Measurements from ENCODE around the gene PPTC7. TPM values are rescaled to one million over a fixed set of nuclear protein-coding genes. Genes with fewer than 3 reads are reported as not detected.

Gene PPTC7
- total and polyA plus RNA-seq, 2 of the 13 experiments (the other 11 are each of a cell fraction or from before 2014, with no cell fraction given), result 4.8 to 12.3 TPM

- 0 out of 2 replicates have a peak, but pooled peaks have one; percentile 64 for TF ChIP-seq ZNF512B (CRISPR knock-in tag; IDR thresholded peaks at IDR 0.05; ENCODE audit: borderline replicate concordance)
- TF ChIP-seq ZNF556 (CRISPR knock-in tag; IDR thresholded peaks at IDR 0.05; ENCODE audit: borderline replicate concordance), result peak; percentile 91
- peak; percentile 98 for TF ChIP-seq ZNF883 (CRISPR knock-in tag; IDR thresholded peaks at IDR 0.05; ENCODE audit: not compliant biosample characterization)
- TF ChIP-seq ZXDC (CRISPR knock-in tag; IDR thresholded peaks at IDR 0.05), result peak; percentile 97; the same call in 1 of the 2 replicates
- TF ChIP-seq, protein P1, sequence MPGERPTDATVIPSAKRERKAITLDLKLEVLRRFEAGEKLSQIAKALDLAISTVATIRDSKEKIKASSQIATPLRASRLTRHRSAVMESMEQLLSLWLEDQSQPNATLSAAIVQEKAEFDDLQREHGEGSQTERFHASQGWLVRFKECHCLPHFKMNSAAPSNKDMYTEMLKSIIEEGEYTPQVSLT (CRISPR knock-in tag; IDR thresholded peaks at IDR 0.05; ENCODE audit: borderline replicate concordance, low read depth), result no peak
- TF ChIP-seq, protein P2, sequence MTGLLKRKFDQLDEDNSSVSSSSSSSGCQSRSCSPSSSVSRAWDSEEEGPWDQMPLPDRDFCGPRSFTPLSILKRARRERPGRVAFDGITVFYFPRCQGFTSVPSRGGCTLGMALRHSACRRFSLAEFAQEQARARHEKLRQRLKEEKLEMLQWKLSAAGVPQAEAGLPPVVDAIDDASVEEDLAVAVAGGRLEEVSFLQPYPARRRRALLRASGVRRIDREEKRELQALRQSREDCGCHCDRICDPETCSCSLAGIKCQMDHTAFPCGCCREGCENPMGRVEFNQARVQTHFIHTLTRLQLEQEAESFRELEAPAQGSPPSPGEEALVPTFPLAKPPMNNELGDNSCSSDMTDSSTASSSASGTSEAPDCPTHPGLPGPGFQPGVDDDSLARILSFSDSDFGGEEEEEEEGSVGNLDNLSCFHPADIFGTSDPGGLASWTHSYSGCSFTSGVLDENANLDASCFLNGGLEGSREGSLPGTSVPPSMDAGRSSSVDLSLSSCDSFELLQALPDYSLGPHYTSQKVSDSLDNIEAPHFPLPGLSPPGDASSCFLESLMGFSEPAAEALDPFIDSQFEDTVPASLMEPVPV (CRISPR knock-in tag; IDR thresholded peaks at IDR 0.05), result peak; percentile 99
- TF ChIP-seq HNRNPK (IDR thresholded peaks at IDR 0.05; ENCODE audit: low read depth, low read length, poor library complexity, severe bottlenecking), result no peak
- 0 out of 2 replicates have a peak, but pooled peaks have one; percentile 62 for TF ChIP-seq ZNF530 (CRISPR knock-in tag; IDR thresholded peaks at IDR 0.05; ENCODE audit: low read depth)
- TF ChIP-seq, protein P3, sequence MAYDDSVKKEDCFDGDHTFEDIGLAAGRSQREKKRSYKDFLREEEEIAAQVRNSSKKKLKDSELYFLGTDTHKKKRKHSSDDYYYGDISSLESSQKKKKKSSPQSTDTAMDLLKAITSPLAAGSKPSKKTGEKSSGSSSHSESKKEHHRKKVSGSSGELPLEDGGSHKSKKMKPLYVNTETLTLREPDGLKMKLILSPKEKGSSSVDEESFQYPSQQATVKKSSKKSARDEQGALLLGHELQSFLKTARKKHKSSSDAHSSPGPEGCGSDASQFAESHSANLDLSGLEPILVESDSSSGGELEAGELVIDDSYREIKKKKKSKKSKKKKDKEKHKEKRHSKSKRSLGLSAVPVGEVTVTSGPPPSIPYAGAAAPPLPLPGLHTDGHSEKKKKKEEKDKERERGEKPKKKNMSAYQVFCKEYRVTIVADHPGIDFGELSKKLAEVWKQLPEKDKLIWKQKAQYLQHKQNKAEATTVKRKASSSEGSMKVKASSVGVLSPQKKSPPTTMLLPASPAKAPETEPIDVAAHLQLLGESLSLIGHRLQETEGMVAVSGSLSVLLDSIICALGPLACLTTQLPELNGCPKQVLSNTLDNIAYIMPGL (CRISPR knock-in tag; IDR thresholded peaks at IDR 0.05; ENCODE audit: borderline replicate concordance in 1 of 2, low read depth in 1 of 2), result peak; percentile 72 to 93; a peak in 3 of 4 replicates
- TF ChIP-seq ZNF276 (CRISPR knock-in tag; IDR thresholded peaks at IDR 0.05; ENCODE audit: low read depth), result peak; percentile 98
- TF ChIP-seq ZNF703 (CRISPR knock-in tag; IDR thresholded peaks at IDR 0.05; ENCODE audit: borderline replicate concordance), result peak; percentile 64
- peak; percentile 50; the same call in 1 of the 2 replicates for TF ChIP-seq GTF2F1 (IDR thresholded peaks at IDR 0.05; ENCODE audit: low read length)
- TF ChIP-seq ZNF12 (CRISPR knock-in tag; IDR thresholded peaks at IDR 0.05), result no peak
Observed at GRCh38 chr12:110501752-110502738, 81.1 kb downstream of the PPTC7 start, which contains the start of the genes RAD9B and VPS29 (continued).
